Right kidney (tissue), 9 donors: ENCODE data around the gene DACH1.
"Not testable (repeated sequence)": the region's sequence is repeated elsewhere in the genome, so short reads cannot be mapped to it uniquely, and the experiment has no call there.

Experiments
- DNase-seq: peaks from one replicate; pipeline ENCODE4 v3.0.0-alpha.2; 2016
- long read RNA-seq, 8 donors: transcript quantifications; one replicate each; lab custom pipeline, GENCODE V29; 2026

Gene DACH1
- long read RNA-seq, donor 1, full-length matches to known transcripts: 15 of 31 reads
- long read RNA-seq, donor 1, partial matches to known transcripts: 16 of 31 reads
- long read RNA-seq, donor 1, other reads (novel, unspliced or antisense): 0 of 31 reads
- long read RNA-seq, donor 2, full-length matches to known transcripts: 4 of 9 reads
- long read RNA-seq, donor 2, partial matches to known transcripts: 5 of 9 reads
- long read RNA-seq, donor 2, other reads (novel, unspliced or antisense): 0 of 9 reads
- long read RNA-seq, donor 3, full-length matches to known transcripts: 6 of 30 reads
- long read RNA-seq, donor 3, partial matches to known transcripts: 24 of 30 reads
- long read RNA-seq, donor 3, other reads (novel, unspliced or antisense): 0 of 30 reads
- long read RNA-seq, donor 4, full-length matches to known transcripts: 15 of 104 reads
- long read RNA-seq, donor 4, partial matches to known transcripts: 89 of 104 reads
- long read RNA-seq, donor 4, other reads (novel, unspliced or antisense): 0 of 104 reads
- long read RNA-seq, donor 5, full-length matches to known transcripts: 19 of 19 reads
- long read RNA-seq, donor 5, partial matches to known transcripts: 0 of 19 reads
- long read RNA-seq, donor 5, other reads (novel, unspliced or antisense): 0 of 19 reads
- long read RNA-seq, donor 6, full-length matches to known transcripts: 10 of 46 reads
- long read RNA-seq, donor 6, partial matches to known transcripts: 36 of 46 reads
- long read RNA-seq, donor 6, other reads (novel, unspliced or antisense): 0 of 46 reads
- long read RNA-seq, donor 7, full-length matches to known transcripts: 25 of 180 reads
- long read RNA-seq, donor 7, partial matches to known transcripts: 155 of 180 reads
- long read RNA-seq, donor 7, other reads (novel, unspliced or antisense): 0 of 180 reads
- long read RNA-seq, donor 8, full-length matches to known transcripts: 14 of 62 reads
- long read RNA-seq, donor 8, partial matches to known transcripts: 48 of 62 reads
- long read RNA-seq, donor 8, other reads (novel, unspliced or antisense): 0 of 62 reads

GRCh38 chr13:71867131-71867814 is at the start of gene DACH1:
Gene DACH1 (minus strand): TSS chr13:71867204.
- peak; percentile 87 for DNase-seq

GRCh38 chr13:71913717-71914116 is 46.7 kb upstream of the DACH1 start:
- no peak for DNase-seq

DNA sequence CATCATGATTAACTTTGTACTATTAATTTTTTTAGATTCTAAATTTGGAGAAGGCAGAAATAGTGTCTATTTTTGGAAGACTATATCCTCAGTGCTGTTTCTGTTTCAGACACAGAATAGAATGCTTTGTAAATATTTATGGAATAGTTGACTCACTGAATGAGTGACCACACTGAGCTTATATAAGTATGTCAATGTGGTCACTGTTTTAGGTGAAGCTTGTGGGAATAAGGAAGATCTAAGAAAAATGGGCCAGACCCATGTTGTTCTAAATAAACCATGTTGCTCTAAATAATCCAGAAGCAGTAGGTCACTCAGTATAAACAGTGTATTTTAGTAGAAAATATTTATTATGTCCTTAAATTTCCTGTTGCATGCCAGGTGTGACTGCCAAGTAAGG is 45.5 kb upstream of the DACH1 start:
- no peak for DNase-seq

GRCh38 chr13:71906448-71906847 is 39.4 kb upstream of the DACH1 start:
- DNase-seq: no peak

GRCh38 chr13:71902676-71903075 is 35.7 kb upstream of the DACH1 start:
- no peak for DNase-seq

DNA sequence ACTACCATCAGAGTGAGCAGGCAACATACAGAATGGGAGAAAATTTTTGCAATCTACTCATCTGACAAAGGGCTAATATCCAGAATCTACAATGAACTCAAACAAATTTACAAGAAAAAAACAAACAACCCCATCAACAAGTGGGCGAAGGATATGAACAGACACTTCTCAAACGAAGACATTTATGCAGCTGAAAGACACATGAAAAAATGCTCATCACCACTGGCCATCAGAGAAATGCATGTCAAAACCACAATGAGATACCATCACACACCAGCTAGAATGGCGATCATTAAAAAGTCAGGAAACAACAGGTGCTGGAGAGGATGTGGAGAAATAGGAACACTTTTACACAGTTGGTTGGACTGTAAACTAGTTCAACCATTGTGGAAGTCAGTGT is 26.5 kb upstream of the DACH1 start:
- DNase-seq: not testable (repeated sequence)

- DNase-seq: no peak
Observed at GRCh38 chr13:71886880-71887279, 19.9 kb upstream of the DACH1 start.

DNA sequence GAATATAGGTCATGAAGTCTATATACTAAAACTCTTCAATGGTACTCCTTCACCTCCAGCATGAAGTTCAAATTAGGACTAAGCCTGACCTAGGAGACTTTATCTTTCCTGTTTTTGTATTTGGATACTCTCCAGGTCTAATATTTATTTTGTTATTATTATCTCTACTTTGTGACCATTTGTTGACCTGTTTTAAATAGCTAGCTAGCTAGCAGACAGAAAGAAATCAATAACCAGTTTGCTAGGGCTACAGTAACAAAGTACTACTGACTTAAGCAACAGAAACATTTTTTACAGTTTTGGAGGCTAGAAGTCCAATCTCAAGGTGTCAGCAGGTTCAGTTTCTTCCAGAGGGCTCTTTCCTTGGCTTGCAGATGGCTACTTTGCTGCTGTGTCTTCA is 15.1 kb upstream of the DACH1 start:
- no peak for DNase-seq

DNA sequence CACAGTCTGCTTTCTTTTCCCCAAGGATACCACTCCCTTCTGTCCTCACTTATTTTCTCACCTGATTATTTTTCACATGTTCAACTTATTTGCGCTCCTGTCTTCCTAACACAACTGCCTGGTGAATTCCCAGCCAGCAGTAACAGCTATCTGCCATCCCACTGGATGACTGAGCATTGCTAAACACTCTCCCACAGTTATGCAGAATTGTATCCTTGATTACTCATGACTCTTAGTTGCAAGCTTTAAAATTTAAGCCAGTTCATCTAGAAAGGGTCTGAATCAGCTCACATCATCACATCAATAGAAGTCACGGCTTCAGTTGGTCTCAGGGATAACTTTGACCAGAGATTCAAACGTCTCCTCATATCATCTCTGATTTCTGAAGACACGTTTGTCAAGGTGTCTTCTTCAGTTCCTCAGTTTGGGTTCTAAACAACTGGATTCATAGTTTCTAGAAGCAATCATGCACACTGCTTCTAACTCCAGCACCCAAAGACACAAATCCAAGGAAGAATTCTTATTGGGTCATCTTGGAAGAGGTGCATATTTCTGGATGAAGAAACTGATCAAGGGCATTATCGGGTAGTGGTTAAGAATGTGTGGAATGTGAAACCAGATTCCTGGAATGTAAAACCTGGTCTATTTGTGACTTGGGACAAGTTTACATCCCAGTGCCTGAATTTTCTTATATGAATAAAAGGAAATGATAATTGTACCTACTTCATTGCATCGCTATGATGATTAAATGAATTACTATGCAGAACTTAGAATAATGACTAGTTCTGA is 13.9 kb upstream of the DACH1 start:
- no peak for DNase-seq

DNA sequence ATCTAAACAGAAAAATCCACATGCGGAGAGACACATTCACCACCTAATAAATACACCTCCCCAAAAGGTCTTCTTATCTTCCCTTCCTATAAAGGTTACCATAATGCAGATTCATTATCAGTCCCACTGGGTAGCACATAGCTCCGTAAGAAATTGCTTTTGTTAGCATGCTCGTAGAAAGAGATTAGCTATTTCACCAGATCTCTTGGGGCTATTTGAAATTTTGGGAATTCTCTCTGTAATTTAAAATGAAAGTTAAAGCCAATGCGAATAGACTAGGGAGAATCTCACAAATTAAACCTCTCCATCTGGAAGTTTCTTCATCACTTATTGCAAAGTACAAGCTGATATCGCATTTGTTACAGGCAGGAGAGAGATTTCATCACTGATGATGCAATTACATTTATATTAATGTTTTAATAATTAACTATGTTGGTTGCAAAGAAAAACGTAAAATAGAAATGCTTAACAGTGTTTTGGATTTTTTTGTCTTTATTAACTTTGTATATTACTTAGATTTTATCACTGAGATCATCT is 12.9 kb upstream of the DACH1 start:
- no peak for DNase-seq

DNA sequence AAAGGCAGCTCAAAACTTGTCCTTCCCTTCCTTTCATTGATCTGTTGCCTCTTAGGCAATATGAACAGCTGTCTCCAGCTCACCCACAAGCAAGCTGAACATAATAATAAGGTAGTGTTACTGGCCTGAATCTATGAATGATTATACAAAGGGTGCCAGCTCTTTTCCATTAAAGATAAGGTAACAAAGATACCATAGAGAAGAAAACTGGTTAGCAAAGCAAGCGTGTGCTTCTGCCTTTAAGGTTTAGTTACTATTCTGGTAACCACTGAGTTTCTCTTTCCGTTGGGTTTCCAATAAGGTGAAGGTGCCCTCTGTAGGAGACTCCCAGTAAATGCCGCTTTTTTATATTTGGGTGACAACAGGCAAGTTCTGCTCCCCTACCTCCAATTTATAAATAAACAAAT is 12.1 kb upstream of the DACH1 start:
- DNase-seq: no peak

DNA sequence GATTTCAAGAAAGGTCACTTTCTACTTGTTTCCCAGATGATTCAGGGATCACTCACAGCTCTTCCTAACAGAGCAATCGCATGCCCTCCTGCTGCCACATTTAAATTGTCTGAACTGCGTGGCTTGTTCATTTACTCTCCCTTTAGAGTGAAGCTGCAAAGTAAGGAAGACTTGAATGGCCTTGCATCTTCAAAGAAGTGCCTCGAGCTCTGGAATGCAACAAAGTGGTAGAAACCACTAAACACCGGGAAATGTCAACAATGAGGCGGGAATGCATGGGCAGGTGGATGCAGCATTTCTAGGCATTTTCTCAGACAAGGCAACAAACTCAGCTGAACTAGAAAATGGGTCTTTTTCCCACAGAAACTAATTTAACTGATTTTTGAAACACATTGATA is 10.3 kb upstream of the DACH1 start:
- no peak for DNase-seq

- no peak for DNase-seq
Observed at GRCh38 chr13:71876648-71877255, 9.7 kb upstream of the DACH1 start.

GRCh38 chr13:71875823-71876222 is 8.8 kb upstream of the DACH1 start:
- DNase-seq: no peak

- no peak for DNase-seq
Observed at GRCh38 chr13:71874458-71874857, 7.5 kb upstream of the DACH1 start.

DNA sequence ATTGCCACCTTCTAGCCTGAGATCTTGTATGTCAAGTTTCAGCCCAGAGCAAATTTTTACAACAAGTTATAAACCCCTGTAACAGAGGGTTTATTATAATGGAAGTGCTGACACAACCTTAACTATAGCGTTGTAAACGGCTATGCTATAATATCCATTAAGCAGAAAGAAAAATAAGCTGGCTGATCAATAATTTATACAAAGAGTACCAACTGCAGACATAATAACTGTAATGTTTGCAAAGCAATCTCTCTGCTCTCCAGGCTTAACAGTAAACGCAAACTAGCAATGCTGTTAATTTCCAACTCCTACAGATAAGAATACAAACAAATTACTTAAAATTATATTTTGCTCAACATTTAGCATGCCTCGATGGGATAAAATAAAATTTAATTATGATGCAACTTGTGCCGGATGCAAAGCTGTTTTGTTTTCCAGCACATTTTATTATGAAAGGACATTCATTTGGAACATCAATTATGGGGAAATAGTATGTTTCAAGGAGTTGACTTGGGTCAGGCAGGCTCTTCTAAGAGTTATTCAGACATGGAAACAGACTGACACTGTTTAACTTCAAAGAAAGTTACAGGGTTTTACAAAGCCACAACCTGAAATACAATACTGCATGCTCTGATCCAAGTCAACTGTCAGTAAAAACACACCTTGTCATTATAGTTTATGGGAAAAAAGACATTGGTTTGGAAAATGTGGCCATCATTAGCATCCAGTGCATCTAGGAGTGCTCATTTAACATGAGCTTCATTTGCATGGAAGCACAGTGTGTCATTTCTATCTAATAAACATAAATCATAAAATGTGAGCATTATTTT is 6.6 kb upstream of the DACH1 start:
- DNase-seq: no peak

DNA sequence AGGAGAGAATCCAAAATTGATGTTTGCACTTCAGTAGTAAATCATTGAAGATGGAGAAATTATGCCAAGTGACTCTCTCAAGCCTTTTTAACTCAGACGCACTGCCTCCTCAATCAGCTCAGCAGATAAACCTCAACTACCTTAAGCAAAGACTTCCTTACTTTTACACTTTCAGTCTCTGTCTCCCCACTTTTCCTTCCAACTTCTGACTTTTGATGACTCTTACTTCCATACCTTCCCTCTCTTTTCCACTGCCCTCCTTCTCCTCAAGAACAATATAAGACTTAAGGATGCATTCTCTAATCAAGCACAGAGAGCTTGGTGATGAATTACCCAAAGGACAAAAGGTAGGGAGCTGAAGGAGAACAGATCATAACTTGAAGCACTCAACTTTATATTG is 4.8 kb upstream of the DACH1 start:
- DNase-seq: no peak

GRCh38 chr13:71871176-71871754 is 4.3 kb upstream of the DACH1 start:
- DNase-seq: no peak

- no peak for DNase-seq
Observed at GRCh38 chr13:71870100-71870499, 3.1 kb upstream of the DACH1 start.

DNA sequence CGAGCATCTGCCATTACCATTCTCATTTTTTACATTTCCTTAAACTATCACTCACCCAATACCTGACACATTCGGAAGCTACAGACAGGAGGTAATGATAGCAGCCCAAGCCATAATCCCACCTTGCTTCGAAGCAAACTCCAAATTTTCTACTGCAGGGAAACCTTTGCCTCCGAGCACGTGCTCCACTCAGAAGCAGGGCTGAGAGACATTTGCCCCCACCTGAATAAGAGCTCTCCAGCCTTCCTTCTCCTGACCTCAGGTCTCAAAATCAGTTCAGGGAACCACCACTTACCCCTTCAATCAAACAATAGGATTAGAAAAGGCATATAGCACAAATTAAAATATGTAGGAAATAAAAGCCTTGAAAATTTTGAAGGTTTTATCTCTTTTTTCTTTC is 2.3 kb upstream of the DACH1 start:
- DNase-seq: no peak
